Inferior parietal cortex (tissue), 1 donor: ENCODE results near the gene IDH3G.
A peak's percentile ranks its signal among the peaks of the same experiment; 100 is the strongest.
"Not testable (repeated sequence)": the region's sequence is repeated elsewhere in the genome, so short reads cannot be mapped to it uniquely, and the experiment has no call there.

Experiments used
- DNase-seq: peaks from one replicate; pipeline ENCODE4 v3.0.0-alpha.2; 2016; ENCODE audit errors: extremely low spot score

IDH3G gene

GRCh38 chrX:153794018-153794896, at the start of gene IDH3G, which contains the start of gene SSR4:
TSS of gene IDH3G (minus strand) at chrX:153794375. CDS start at chrX:153794326, 49 bp downstream.
TSS of gene SSR4 (plus strand) at chrX:153794668. CDS start at chrX:153794688, 20 bp downstream.
- DNase-seq = peak; percentile 91

- no peak for DNase-seq
Observed at GRCh38 chrX:153836921-153837320, 42.7 kb upstream of the IDH3G start.

- DNase-seq = no peak
Observed at GRCh38 chrX:153832728-153833127, 38.6 kb upstream of the IDH3G start.

- no peak for DNase-seq
Observed at GRCh38 chrX:153831429-153832150, 37.4 kb upstream of the IDH3G start.

- no peak for DNase-seq
Observed at GRCh38 chrX:153830640-153831428, 36.7 kb upstream of the IDH3G start.

GRCh38 chrX:153829799-153830639, 35.8 kb upstream of the IDH3G start, which contains the start of gene PDZD4:
TSS of gene PDZD4 (minus strand) at chrX:153830544. CDS start at chrX:153830298, 246 bp downstream.
- no peak for DNase-seq

GRCh38 chrX:153829549-153829798, 35.3 kb upstream of the IDH3G start:
- no peak for DNase-seq

- DNase-seq = no peak
Observed at GRCh38 chrX:153828723-153829548, 34.8 kb upstream of the IDH3G start.

- DNase-seq = no peak
Observed at GRCh38 chrX:153828308-153828707, 34.1 kb upstream of the IDH3G start.

GRCh38 chrX:153827903-153828302, 33.7 kb upstream of the IDH3G start:
- DNase-seq = no peak

GRCh38 chrX:153827016-153827415, 32.8 kb upstream of the IDH3G start:
- DNase-seq = no peak

GRCh38 chrX:153825042-153825441, 30.9 kb upstream of the IDH3G start:
- DNase-seq = no peak

- no peak for DNase-seq
Observed at GRCh38 chrX:153824348-153824747, 30.2 kb upstream of the IDH3G start.

- no peak for DNase-seq
Observed at GRCh38 chrX:153821066-153821465, 26.9 kb upstream of the IDH3G start.

GRCh38 chrX:153820601-153821000, 26.4 kb upstream of the IDH3G start:
- no peak for DNase-seq

- no peak for DNase-seq
Observed at GRCh38 chrX:153819384-153820040, 25.3 kb upstream of the IDH3G start.

GRCh38 chrX:153818571-153819383, 24.6 kb upstream of the IDH3G start:
- no peak for DNase-seq

GRCh38 chrX:153818064-153818463, 23.9 kb upstream of the IDH3G start:
- not testable (repeated sequence) for DNase-seq
